SK-N-SH treated with all-trans-retinoic acid at 6 μM for 48 hours (cell line): Measurements from ENCODE around the gene LRRC43.

Source experiments
- ATAC-seq: fragments of 200-7000 bp; cut with Tn5 transposase; 3 replicates; pipeline ENCODE4 v1.9.1; 2020; ENCODE audit warnings: mild to moderate bottlenecking, moderate library complexity
- ARNTL ChIP-seq: fragments of 450-650 bp; formaldehyde crosslinking; IDR thresholded peaks from 2 replicates; pipeline ENCODE4 v1.5.0; 2020; ENCODE audit warnings: low read depth, mild to moderate bottlenecking, moderate library complexity, borderline replicate concordance
- BACH2 ChIP-seq: fragments of 250-450 bp; sonication (Bioruptor Pico); IDR thresholded peaks from 2 replicates; pipeline ENCODE4 v1.9.0; 2021; ENCODE audit warnings: mild to moderate bottlenecking, borderline replicate concordance
- CSDC2 ChIP-seq: fragments of 250-450 bp; sonication (Bioruptor Pico); IDR thresholded peaks from 2 replicates; pipeline ENCODE4 v1.5.0; 2020; ENCODE audit warnings: mild to moderate bottlenecking, moderate library complexity
- ESRRG ChIP-seq: fragments of 250-450 bp; sonication (Bioruptor Pico); IDR thresholded peaks from 2 replicates; pipeline ENCODE4 v1.6.1; 2021; ENCODE audit warnings: mild to moderate bottlenecking
- ISL1 ChIP-seq: fragments of 250-450 bp; sonication (Bioruptor Pico); IDR thresholded peaks from 2 replicates; pipeline ENCODE4 v2.1.2; 2022; ENCODE audit warnings: mild to moderate bottlenecking, moderate library complexity
- OSR1 ChIP-seq: fragments of 250-450 bp; sonication (Bioruptor Pico); IDR thresholded peaks from 2 replicates; pipeline ENCODE4 v1.8.0; 2022; ENCODE audit warnings: moderate library complexity, mild to moderate bottlenecking, inconsistent platforms
- PPARA ChIP-seq: fragments of 250-450 bp; sonication (Bioruptor Pico); IDR thresholded peaks from 2 replicates; pipeline ENCODE4 v1.5.0; 2020; ENCODE audit warnings: mild to moderate bottlenecking, borderline replicate concordance
- RARB ChIP-seq: fragments of 250-450 bp; sonication (Bioruptor Pico); IDR thresholded peaks from 2 replicates; pipeline ENCODE4 v1.8.0; 2021; ENCODE audit warnings: mild to moderate bottlenecking, moderate library complexity
- TCF4 ChIP-seq: fragments of 250-450 bp; sonication (Bioruptor Pico); IDR thresholded peaks from 2 replicates; pipeline ENCODE4 v1.8.0; 2021; ENCODE audit warnings: mild to moderate bottlenecking, moderate library complexity, borderline replicate concordance
- TOX ChIP-seq: fragments of 250-450 bp; sonication (Bioruptor Pico); IDR thresholded peaks from 2 replicates; pipeline ENCODE4 v1.8.0; 2021; ENCODE audit warnings: mild to moderate bottlenecking, moderate library complexity, borderline replicate concordance
- ZC3H10 ChIP-seq: fragments of 250-450 bp; sonication (Bioruptor Pico); IDR thresholded peaks from 2 replicates; pipeline ENCODE4 v1.5.1; 2021; ENCODE audit warnings: mild to moderate bottlenecking, moderate library complexity
- ZFP3 ChIP-seq: fragments of 250-450 bp; sonication (Bioruptor Pico); IDR thresholded peaks from 2 replicates; pipeline ENCODE4 v1.5.0; 2020; ENCODE audit warnings: mild to moderate bottlenecking, moderate library complexity
- ZFP30 ChIP-seq: fragments of 450-650 bp; formaldehyde crosslinking; IDR thresholded peaks from 2 replicates; pipeline ENCODE4 v1.5.0; 2022; ENCODE audit warnings: mild to moderate bottlenecking, moderate library complexity
- ZNF70 ChIP-seq: fragments of 450-650 bp; formaldehyde crosslinking; IDR thresholded peaks from 2 replicates; pipeline ENCODE4 v1.5.0; 2020; ENCODE audit warnings: mild to moderate bottlenecking, moderate library complexity
- ZNF8 ChIP-seq: fragments of 450-650 bp; formaldehyde crosslinking; IDR thresholded peaks from 2 replicates; pipeline ENCODE4 v1.5.0; 2020; ENCODE audit warnings: mild to moderate bottlenecking, moderate library complexity
- TF ChIP-seq, protein P1 (sequence below): fragments of 250-450 bp; sonication (Bioruptor Pico); IDR thresholded peaks from 2 replicates; pipeline ENCODE4 v1.5.1; 2020; ENCODE audit warnings: low read depth, mild to moderate bottlenecking, moderate library complexity
- TF ChIP-seq, protein P2 (sequence below): fragments of 250-450 bp; sonication (Bioruptor Pico); IDR thresholded peaks from 2 replicates; pipeline ENCODE4 v1.8.0; 2021; ENCODE audit warnings: low read depth, mild to moderate bottlenecking, moderate library complexity, borderline replicate concordance
- TF ChIP-seq, protein P3 (sequence below): fragments of 250-450 bp; sonication (Bioruptor Pico); IDR thresholded peaks from 2 replicates; pipeline ENCODE4 v1.5.1; 2021; ENCODE audit warnings: mild to moderate bottlenecking, moderate library complexity
- TF ChIP-seq, protein P4 (sequence below): fragments of 250-450 bp; sonication (Bioruptor Pico); IDR thresholded peaks from 2 replicates; pipeline ENCODE4 v1.8.0; 2020; ENCODE audit warnings: mild to moderate bottlenecking, moderate library complexity, borderline replicate concordance

Gene LRRC43

DNA sequence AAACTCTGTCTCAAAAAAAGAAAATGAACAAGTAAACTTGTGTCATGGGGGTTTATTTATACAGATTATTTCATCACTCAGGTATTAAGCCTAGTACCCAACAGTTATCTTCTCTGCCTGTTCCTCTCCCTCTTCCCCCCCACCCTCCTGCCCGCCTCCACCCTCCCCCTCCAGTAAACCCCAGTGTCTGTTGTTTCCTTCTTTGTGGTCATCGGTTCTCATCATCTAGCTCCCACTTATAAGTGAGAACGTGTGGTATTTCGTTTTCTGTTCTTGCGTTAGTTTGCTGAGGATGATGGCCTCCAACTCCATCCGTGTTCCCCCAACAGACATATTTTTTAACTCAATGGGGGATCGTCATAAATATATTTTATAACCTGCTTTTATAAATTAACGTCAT is 21.2 kb upstream of the LRRC43 start:
- TF ChIP-seq ISL1 (CRISPR knock-in tag) (no peak), ARNTL (CRISPR knock-in tag) (no peak), ZNF70 (CRISPR knock-in tag) (no peak), CSDC2 (CRISPR knock-in tag) (no peak), RARB (CRISPR knock-in tag) (no peak), PPARA (CRISPR knock-in tag) (no peak), ZNF8 (no peak), ESRRG (CRISPR knock-in tag) (no peak), ZFP30 (CRISPR knock-in tag) (no peak), ZC3H10 (CRISPR knock-in tag) (no peak), OSR1 (CRISPR knock-in tag) (no peak), ZFP3 (CRISPR knock-in tag) (no peak)
- TF ChIP-seq, protein P1, sequence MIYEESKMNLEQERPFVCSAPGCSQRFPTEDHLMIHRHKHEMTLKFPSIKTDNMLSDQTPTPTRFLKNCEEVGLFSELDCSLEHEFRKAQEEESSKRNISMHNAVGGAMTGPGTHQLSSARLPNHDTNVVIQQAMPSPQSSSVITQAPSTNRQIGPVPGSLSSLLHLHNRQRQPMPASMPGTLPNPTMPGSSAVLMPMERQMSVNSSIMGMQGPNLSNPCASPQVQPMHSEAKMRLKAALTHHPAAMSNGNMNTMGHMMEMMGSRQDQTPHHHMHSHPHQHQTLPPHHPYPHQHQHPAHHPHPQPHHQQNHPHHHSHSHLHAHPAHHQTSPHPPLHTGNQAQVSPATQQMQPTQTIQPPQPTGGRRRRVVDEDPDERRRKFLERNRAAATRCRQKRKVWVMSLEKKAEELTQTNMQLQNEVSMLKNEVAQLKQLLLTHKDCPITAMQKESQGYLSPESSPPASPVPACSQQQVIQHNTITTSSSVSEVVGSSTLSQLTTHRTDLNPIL (CRISPR knock-in tag), result no peak
- TF ChIP-seq, protein P2, sequence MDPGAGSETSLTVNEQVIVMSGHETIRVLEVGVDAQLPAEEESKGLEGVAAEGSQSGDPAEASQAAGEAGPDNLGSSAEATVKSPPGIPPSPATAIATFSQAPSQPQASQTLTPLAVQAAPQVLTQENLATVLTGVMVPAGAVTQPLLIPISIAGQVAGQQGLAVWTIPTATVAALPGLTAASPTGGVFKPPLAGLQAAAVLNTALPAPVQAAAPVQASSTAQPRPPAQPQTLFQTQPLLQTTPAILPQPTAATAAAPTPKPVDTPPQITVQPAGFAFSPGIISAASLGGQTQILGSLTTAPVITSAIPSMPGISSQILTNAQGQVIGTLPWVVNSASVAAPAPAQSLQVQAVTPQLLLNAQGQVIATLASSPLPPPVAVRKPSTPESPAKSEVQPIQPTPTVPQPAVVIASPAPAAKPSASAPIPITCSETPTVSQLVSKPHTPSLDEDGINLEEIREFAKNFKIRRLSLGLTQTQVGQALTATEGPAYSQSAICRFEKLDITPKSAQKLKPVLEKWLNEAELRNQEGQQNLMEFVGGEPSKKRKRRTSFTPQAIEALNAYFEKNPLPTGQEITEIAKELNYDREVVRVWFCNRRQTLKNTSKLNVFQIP (CRISPR knock-in tag), result no peak
- ATAC-seq, result no peak

- TF ChIP-seq OSR1 (CRISPR knock-in tag), result no peak
- TF ChIP-seq, protein P1 (CRISPR knock-in tag), result no peak
- no peak for TF ChIP-seq ZC3H10 (CRISPR knock-in tag)
- no peak for TF ChIP-seq TCF4 (CRISPR knock-in tag)
- TF ChIP-seq, protein P3, sequence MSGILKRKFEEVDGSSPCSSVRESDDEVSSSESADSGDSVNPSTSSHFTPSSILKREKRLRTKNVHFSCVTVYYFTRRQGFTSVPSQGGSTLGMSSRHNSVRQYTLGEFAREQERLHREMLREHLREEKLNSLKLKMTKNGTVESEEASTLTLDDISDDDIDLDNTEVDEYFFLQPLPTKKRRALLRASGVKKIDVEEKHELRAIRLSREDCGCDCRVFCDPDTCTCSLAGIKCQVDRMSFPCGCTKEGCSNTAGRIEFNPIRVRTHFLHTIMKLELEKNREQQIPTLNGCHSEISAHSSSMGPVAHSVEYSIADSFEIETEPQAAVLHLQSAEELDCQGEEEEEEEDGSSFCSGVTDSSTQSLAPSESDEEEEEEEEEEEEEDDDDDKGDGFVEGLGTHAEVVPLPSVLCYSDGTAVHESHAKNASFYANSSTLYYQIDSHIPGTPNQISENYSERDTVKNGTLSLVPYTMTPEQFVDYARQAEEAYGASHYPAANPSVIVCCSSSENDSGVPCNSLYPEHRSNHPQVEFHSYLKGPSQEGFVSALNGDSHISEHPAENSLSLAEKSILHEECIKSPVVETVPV (CRISPR knock-in tag), result no peak
- no peak for TF ChIP-seq BACH2 (CRISPR knock-in tag)
- TF ChIP-seq, protein P4, sequence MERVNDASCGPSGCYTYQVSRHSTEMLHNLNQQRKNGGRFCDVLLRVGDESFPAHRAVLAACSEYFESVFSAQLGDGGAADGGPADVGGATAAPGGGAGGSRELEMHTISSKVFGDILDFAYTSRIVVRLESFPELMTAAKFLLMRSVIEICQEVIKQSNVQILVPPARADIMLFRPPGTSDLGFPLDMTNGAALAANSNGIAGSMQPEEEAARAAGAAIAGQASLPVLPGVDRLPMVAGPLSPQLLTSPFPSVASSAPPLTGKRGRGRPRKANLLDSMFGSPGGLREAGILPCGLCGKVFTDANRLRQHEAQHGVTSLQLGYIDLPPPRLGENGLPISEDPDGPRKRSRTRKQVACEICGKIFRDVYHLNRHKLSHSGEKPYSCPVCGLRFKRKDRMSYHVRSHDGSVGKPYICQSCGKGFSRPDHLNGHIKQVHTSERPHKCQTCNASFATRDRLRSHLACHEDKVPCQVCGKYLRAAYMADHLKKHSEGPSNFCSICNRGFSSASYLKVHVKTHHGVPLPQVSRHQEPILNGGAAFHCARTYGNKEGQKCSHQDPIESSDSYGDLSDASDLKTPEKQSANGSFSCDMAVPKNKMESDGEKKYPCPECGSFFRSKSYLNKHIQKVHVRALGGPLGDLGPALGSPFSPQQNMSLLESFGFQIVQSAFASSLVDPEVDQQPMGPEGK, result no peak
- TF ChIP-seq CSDC2 (CRISPR knock-in tag), result no peak
- TF ChIP-seq RARB (CRISPR knock-in tag), result no peak
- no peak for TF ChIP-seq ISL1 (CRISPR knock-in tag)
- no peak for TF ChIP-seq ZNF70 (CRISPR knock-in tag)
- no peak for TF ChIP-seq ARNTL (CRISPR knock-in tag)
- TF ChIP-seq TOX, result no peak
- TF ChIP-seq ZFP30 (CRISPR knock-in tag), result no peak
- ATAC-seq, result no peak
Measured at GRCh38 chr12:122162976-122163375, 19.9 kb upstream of the LRRC43 start.

- no peak for ATAC-seq
- TF ChIP-seq, protein P4, result no peak
- no peak for TF ChIP-seq ZNF8
- TF ChIP-seq CSDC2 (CRISPR knock-in tag), result no peak
- no peak for TF ChIP-seq ZNF70 (CRISPR knock-in tag)
- TF ChIP-seq ZFP30 (CRISPR knock-in tag), result no peak
- TF ChIP-seq, protein P2 (CRISPR knock-in tag), result no peak
- TF ChIP-seq, protein P1 (CRISPR knock-in tag), result no peak
- TF ChIP-seq TOX, result no peak
Measured at GRCh38 chr12:122166422-122167349, 16.2 kb upstream of the LRRC43 start.
